BJ (cell line): Measurements from ENCODE around the gene AKAP10. TPM values are rescaled to one million over a fixed set of nuclear protein-coding genes. Genes with fewer than 3 reads are reported as not detected.

Source experiments
- CTCF ChIA-PET: fragments of 350-600 bp; formaldehyde crosslinking; extraction: SDS; loops from one replicate; lab custom pipeline; 2021; ENCODE audit warnings: antibody characterized with exemption, inconsistent platforms; lab: Yijun Ruan, JAX
- POLR2A ChIA-PET: fragments of 300-600 bp; sonication (Branson Sonifier 250); formaldehyde crosslinking; extraction: SDS; loops from one replicate; lab custom pipeline; 2021; ENCODE audit warnings: antibody characterized with exemption; lab: Charles Lee
- DNase-seq: peaks from one replicate; pipeline ENCODE4 v3.0.0-alpha.2; 2011; ENCODE audit warnings: low read depth
- H3K27me3 ChIP-seq: 2 replicates; pipeline ENCODE4 v1.6.0; 2011; ENCODE audit warnings: low read length; ENCODE audit not compliant: control insufficient read depth, insufficient read depth
- H3K36me3 ChIP-seq: 2 replicates; pipeline ENCODE4 v1.5.1; 2011; ENCODE audit warnings: low read length; ENCODE audit not compliant: control insufficient read depth, insufficient read depth
- H3K4me3 ChIP-seq: 2 replicates; pipeline ENCODE4 v1.5.1; 2011; ENCODE audit warnings: low read depth, mild to moderate bottlenecking, control low read depth, low read length
- CTCF ChIP-seq: IDR thresholded peaks from 2 replicates; pipeline ENCODE4 v1.5.1; 2011; ENCODE audit warnings: low read depth, mild to moderate bottlenecking, control low read depth, inconsistent platforms, low read length, moderate library complexity; ENCODE audit not compliant: insufficient read depth
- polyA plus RNA-seq: library from polyadenylated mRNA; depleted of rRNA; stranded (reverse); fragments of >200 nt; gene quantifications from 2 replicates; pipeline ENCODE4 v1.2.3, GENCODE V29; 2011

Gene AKAP10
- polyA plus RNA-seq, 1 experiment = 20.7 TPM

GRCh38 chr17:19991252-19991885 is 13.7 kb upstream of the AKAP10 start:
- TF ChIP-seq CTCF = no peak
- CTCF ChIA-PET = interaction anchor here (1.5 to 6.1 kb wide), 8 partner anchors 9 to 131 kb away, joined by 3 to 61 read pairs (median 13); partner anchors contain the start of genes AKAP10 and SPECC1
- POLR2A ChIA-PET = no interaction called here
- Histone ChIP-seq H3K4me3 (no peak overlapping the region), H3K27me3 (0 out of 2 replicates have a peak, but pooled peaks cover 2% of the 10 kb centered on the region), H3K36me3 (no peaks in the 10 kb centered on the region)
- no peak for DNase-seq

- ChIA-PET CTCF (interaction anchor here (0.6 to 1.8 kb wide), 4 partner anchors 10 to 132 kb away, joined by 3 to 10 read pairs (median 3); partner anchors contain the start of gene AKAP10), POLR2A (no interaction called here)
- TF ChIP-seq CTCF = no peak
- H3K27me3 ChIP-seq = 0 out of 2 replicates have a peak, but pooled peaks cover 2% of the 10 kb centered on the region
- H3K4me3 ChIP-seq = no peak overlapping the region
- DNase-seq = no peak
- no peaks in the 10 kb centered on the region for H3K36me3 ChIP-seq
Observed at GRCh38 chr17:19987897-19988296, 10.3 kb upstream of the AKAP10 start.

- no peak for DNase-seq
- H3K36me3 ChIP-seq = no peaks in the 10 kb centered on the region
- no peak for TF ChIP-seq CTCF
- ChIA-PET POLR2A (no interaction called here), CTCF (interaction anchor here (0.6 kb wide), 1 partner anchor 18 kb away, joined by 3 read pairs; no protein-coding TSS in a partner anchor)
- H3K4me3 ChIP-seq = no peak overlapping the region
- 0 out of 2 replicates have a peak, but pooled peaks cover 2% of the 10 kb centered on the region for H3K27me3 ChIP-seq
Observed at GRCh38 chr17:19986941-19987861, 9.6 kb upstream of the AKAP10 start.

GRCh38 chr17:19979917-19980770 is 2.5 kb upstream of the AKAP10 start:
- no peaks in the 10 kb centered on the region for H3K36me3 ChIP-seq
- TF ChIP-seq CTCF = no peak
- no peaks in the 10 kb centered on the region for H3K27me3 ChIP-seq
- H3K4me3 ChIP-seq = no peak overlapping the region
- no peak for DNase-seq
- ChIA-PET CTCF (interaction anchor here (3.9 kb wide), 1 partner anchor 12 kb away, joined by 18 read pairs; no protein-coding TSS in a partner anchor), POLR2A (no interaction called here)
